RWPE1 (cell line): ENCODE data around the gene ANKRD55.
"Not testable (repeated sequence)": the region's sequence is repeated elsewhere in the genome, so short reads cannot be mapped to it uniquely, and the experiment has no call there.

Source experiments
- CTCF ChIA-PET: fragments of 350-600 bp; sonication (Branson Sonifier 250); formaldehyde crosslinking; extraction: SDS; loops from one replicate; lab custom pipeline; 2021; lab: Yijun Ruan, JAX
- POLR2A ChIA-PET: fragments of 400-600 bp; formaldehyde crosslinking; extraction: SDS; loops from one replicate; lab custom pipeline; 2020; ENCODE audit warnings: antibody characterized with exemption; ENCODE audit not compliant: low non-redundant PET; lab: Yijun Ruan, JAX
- DNase-seq: peaks from one replicate; pipeline ENCODE4 v3.0.0; 2012; ENCODE audit warnings: low spot score
- H3K27ac ChIP-seq: fragments of 450-650 bp; 2 replicates; pipeline ENCODE4 v1.5.1; 2017
- CTCF ChIP-seq: fragments of 450-650 bp; conservative IDR thresholded peaks from 2 replicates; pipeline ENCODE4 v1.5.1; 2017; ENCODE audit warnings: low read depth, mild to moderate bottlenecking

ANKRD55 gene

GRCh38 chr5:56229111-56229510 lies 4.0 kb downstream of the ANKRD55 start:
- ChIA-PET POLR2A (no interaction called here), CTCF (interaction anchor here (0.6 kb wide), 1 partner anchor 524 kb away, joined by 6 read pairs; no protein-coding TSS in a partner anchor)
- DNase-seq = no peak
- TF ChIP-seq CTCF = no peak
- H3K27ac ChIP-seq = no peak overlapping the region

- TF ChIP-seq CTCF = no peak
- CTCF ChIA-PET = interaction anchor here (0.6 kb wide), 1 partner anchor 523 kb away, joined by 6 read pairs; no protein-coding TSS in a partner anchor
- POLR2A ChIA-PET = interaction anchor here (0.7 kb wide), 1 partner anchor 315 kb away, joined by 8 read pairs; no protein-coding TSS in a partner anchor
These were observed 4.5 kb downstream of the ANKRD55 start for GRCh38 chr5:56228631-56229030.

GRCh38 chr5:56227691-56228090 lies 5.4 kb downstream of the ANKRD55 start:
- no peak for TF ChIP-seq CTCF
- no peak for DNase-seq
- ChIA-PET POLR2A (no interaction called here), CTCF (no interaction called here)
- H3K27ac ChIP-seq = no peak overlapping the region

More at GRCh38 chr5:56228631-56229030, 4.5 kb downstream of the ANKRD55 start:
- no peak for DNase-seq
- no peak overlapping the region for H3K27ac ChIP-seq

GRCh38 chr5:56223298-56223697 lies 9.8 kb downstream of the ANKRD55 start:
- CTCF ChIA-PET, H3K27ac ChIP-seq, DNase-seq, POLR2A ChIA-PET: not testable (repeated sequence)

GRCh38 chr5:56221601-56222000 lies 11.5 kb downstream of the ANKRD55 start:
- POLR2A ChIA-PET, H3K27ac ChIP-seq, DNase-seq: not testable (repeated sequence)
- CTCF ChIA-PET = interaction anchor here (0.7 kb wide), 1 partner anchor 385 kb away, joined by 3 read pairs; no protein-coding TSS in a partner anchor

GRCh38 chr5:56215019-56215830 lies 17.9 kb downstream of the ANKRD55 start:
- no peak for DNase-seq
- no peak overlapping the region for H3K27ac ChIP-seq
- ChIA-PET CTCF (interaction anchor here (0.5 to 0.6 kb wide), 2 partner anchors 329 to 887 kb away, joined by 4 to 5 read pairs; no protein-coding TSS in a partner anchor), POLR2A (interaction anchor here (0.6 kb wide), 1 partner anchor 17 kb away, joined by 3 read pairs; no protein-coding TSS in a partner anchor)
- no peak for TF ChIP-seq CTCF

GRCh38 chr5:56213886-56214535 lies 19.1 kb downstream of the ANKRD55 start:
- POLR2A ChIA-PET, H3K27ac ChIP-seq: not testable (repeated sequence)
- CTCF ChIA-PET = interaction anchor here (0.6 kb wide), 1 partner anchor 886 kb away, joined by 4 read pairs; no protein-coding TSS in a partner anchor
- peak; percentile 66 for DNase-seq
